GM18508 (cell line): ENCODE data around the gene SPATA9.

Experiments
- ATAC-seq: cut with Tn5 transposase; IDR thresholded peaks from one replicate; pipeline ENCODE4 v1.9.1; 2021; ENCODE audit warnings: moderate number of reproducible peaks; ENCODE audit not compliant: insufficient read depth, unreplicated experiment

The SPATA9 gene

DNA sequence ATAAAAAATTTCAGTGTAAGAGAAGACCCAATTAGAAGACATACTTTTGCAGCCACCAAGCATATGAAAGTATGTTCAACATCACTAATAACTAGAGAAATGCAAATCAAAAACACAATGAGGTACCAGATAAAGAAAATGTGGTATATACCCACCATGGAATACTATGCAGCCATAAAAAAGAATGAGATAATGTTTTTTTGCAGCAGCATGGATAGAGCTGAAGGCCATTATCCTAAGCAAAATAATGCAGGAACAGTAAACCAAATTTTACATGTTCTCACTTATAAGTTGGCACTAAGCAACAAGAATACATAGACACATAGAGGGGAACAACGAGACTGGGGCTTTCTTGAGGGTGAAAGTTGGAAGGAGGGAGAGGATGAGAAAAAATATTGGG is 6.9 kb upstream of the SPATA9 start:
- no peak for ATAC-seq

DNA sequence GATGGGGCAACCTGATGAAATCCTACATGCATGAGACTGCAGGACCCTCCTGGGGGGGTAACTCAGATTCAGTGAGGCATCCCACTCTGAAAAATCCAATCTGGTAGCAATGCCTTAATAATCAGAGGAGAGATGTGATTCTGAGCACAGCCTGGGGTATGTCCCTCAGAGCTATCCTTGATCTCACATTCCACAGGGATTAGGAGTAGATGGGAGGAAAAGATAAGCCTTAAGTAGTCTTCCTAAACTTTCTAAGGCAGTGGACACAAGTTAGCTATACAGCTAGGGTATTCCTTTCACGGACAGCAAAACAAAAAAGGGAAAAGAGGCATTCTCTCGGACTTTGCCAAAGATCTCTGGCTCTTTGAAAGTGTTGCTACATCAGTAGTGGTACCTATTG is 3.9 kb upstream of the SPATA9 start:
- no peak for ATAC-seq

DNA sequence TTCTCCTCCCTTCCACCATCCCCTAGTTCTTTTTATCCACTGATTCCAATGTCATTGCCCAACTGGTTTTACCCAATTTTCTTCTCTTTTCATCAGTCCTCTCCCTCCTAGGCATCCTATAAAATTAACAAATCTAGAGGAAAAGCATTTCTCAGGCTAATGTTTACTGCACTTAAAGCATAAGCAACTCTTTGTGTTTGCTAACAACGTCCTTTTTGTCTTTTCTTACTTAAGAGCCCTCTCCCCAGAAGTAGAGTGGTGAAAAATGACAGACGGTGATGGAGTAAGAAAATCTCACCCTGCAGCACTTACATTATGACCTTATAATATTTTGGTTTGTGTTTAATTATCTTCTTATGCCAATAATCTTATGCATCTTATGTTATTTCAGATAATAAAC is 1.6 kb upstream of the SPATA9 start:
- ATAC-seq = no peak

DNA sequence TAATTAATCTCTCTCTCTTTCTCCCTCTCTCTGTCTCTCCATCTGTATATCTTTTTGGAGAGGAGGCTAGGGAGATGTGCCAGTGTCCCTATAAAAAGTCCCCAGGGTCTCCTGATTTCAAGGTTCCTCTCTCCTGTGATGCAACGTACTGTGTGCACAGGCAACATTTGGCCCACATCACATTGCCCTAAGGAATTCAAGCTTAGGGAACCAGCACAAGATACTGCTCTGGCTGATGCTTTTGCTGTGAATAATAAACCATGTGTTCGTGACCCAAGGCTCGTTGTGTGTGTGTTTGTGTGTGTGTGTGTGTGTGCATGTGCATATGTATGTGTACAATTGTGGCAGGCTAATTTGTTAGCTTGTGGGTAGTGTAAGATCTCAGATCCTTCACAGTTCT is 9.7 kb downstream of the SPATA9 start:
- ATAC-seq = no peak

DNA sequence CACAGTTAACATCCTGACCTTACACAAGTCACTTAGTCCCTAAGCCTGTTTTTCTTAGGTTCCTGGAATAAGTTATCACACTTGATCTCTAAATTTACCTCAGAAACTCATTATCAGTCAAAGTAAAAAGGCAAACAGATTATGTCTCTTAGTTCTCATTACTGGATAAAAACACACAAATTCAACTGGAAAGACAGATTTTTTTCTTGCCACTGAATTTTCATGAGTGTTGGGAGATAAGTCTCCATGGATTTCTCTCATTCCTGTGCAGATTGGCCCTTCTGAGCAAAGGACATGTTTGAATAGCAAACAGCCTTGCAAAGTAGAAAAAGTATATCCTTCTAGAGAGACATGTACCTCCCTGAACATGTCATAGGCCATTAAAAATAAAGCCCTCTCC is 10.2 kb downstream of the SPATA9 start:
- ATAC-seq = no peak

DNA sequence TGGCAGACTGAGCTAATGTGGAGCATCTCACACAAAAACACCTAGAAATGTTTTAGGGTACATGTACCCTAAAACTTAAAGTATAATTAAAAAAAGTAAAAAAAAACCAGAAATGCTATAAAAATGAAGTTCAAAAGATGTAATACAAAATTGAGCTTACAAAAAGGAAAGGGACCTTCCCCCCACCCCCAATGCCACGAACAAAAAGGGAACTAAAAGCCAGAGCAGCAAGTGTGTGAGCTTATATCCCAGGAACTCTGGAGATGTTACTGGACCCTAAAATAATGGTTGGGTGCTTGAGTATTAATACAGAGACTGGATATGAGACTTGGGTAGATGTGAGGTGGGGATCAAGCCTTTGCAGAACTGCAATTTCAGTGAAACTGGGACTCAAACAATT is 11.0 kb downstream of the SPATA9 start:
- no peak for ATAC-seq

DNA sequence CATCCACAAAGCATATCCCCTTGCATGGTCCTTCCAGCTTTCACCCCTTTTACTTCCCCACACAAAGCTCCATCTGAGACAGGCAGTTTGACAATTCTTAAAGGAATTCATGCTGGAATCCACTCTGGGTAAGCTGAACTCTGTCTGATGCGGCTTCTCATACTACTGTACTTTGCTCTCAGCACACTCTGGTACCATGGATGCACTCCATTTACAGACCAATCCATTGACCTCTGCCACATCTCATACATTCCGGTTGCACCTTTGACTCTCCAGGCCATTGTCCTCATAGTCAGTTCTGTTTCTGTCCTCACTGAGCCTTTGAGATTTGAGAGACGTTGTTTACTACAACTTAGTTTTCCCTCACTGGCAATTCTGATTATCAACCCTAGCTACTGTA is 12.2 kb downstream of the SPATA9 start:
- no peak for ATAC-seq

DNA sequence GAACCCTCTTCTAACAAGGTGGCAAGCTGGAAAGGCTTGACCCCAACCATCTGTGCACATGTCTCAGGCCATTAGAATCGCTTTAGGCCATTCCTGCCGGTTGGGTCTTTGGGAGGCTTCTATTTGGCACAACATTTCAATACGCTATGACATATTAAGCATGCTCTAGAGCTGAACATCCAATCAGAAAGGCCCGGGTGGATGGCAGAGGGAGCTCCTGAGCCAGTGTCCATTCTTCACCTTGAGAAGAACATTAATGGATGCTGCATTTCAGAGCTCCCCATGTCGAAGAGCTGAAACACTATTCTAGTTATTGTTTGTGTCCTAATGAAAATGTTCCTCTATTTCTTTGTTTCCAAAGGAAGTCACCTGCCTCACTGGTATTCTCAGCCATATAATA is 12.8 kb downstream of the SPATA9 start:
- ATAC-seq = no peak

DNA sequence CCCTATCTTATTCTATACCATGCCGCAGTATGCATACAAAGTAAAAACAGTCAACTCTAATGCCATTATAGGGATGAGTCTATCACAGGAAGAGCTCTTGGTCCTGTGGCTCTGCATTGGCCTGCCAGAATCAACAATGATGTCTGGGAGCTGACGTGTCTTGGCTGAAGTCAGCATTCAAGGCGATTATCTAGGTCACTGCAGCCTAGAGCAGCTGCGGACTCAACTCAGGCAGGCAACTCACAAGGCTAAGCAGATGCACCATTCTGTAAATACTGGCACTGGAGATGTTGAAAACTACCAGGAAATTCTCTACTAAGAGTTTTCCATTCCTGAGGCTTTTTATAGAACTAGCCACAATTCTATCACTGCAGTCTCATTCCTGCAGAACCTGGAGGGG is 13.3 kb downstream of the SPATA9 start:
- ATAC-seq = no peak

DNA sequence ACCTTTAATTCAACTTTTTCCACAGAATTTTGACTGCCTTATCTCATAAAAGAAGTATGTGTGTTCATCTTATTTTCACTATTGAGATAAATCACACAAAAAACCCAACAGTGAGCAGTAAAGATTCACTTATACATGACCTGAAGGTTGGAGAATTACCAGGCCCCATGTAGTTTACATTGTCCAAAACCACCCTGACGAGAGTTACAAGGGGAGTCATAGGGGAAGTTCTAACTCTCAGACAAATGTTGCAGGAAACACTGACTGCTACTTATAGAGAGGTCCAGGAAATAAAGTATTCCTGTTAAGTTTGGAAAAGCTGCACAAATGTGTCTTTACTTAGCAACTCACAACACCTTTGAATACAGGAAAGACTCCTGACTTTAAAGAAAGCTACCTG is 14.1 kb downstream of the SPATA9 start:
- no peak for ATAC-seq

DNA sequence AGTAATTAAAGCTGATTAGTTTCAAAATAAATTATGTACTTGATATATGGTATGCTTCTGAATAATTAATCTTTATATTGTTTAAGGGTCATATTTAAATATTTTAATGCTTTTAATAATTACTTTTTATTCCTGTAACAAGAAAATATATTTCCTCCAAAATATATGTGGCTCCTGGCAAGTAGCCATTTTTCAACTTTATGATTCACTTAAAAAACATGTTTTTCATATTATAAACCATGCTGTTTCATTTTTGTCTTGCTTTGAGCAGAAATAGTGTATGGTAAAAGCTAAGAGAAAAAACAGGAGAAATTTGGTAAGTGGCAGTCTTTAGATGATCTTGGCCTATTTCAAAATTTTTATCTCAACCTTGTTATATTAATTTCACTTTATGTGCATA is 14.6 kb downstream of the SPATA9 start:
- no peak for ATAC-seq

DNA sequence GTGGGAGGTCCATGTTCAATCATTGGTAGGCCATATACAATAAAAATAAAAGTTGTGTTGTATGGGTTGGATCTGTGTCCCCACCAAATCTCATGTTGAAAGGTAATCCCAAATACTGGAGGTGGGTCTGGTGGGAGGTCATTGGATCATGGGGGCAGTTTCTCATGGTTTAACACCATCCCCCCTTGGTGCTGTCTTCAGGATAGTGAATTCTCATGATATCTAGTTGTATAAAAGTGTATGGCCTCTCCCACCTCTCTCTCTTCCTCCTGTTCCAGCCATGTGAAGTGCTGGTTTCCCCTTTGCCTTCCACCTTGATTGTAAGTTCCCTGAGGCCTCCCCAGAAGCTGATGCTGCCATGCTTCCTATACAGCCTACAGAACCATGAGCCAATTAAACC is 15.1 kb downstream of the SPATA9 start:
- no peak for ATAC-seq

DNA sequence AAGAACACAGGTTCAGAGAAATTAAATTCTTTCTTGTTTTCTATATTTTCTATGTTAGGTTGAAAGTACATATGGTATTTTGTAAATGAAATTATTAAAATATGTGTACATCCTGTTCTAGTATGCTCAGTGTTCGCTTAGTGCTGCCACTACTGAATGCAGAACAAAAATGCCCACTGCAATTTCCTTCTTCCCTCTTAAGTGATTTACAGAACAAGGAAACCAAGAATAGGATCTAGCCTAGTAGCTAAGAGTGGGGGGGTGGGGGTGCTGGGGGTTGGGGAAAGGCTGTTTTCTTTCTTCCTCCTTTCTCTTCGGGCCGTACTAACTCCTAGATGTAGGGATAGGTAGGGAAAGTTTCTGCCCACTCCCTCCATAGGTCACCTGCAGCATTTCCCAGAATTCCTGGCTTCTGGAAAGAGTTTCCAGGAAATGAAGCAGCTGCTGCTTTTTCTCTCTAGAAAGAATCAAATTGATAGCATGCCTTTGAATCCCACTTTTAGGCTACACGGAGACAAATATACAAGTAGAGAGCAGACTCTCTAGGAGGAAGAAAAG is 15.7 kb downstream of the SPATA9 start:
- ATAC-seq = no peak

DNA sequence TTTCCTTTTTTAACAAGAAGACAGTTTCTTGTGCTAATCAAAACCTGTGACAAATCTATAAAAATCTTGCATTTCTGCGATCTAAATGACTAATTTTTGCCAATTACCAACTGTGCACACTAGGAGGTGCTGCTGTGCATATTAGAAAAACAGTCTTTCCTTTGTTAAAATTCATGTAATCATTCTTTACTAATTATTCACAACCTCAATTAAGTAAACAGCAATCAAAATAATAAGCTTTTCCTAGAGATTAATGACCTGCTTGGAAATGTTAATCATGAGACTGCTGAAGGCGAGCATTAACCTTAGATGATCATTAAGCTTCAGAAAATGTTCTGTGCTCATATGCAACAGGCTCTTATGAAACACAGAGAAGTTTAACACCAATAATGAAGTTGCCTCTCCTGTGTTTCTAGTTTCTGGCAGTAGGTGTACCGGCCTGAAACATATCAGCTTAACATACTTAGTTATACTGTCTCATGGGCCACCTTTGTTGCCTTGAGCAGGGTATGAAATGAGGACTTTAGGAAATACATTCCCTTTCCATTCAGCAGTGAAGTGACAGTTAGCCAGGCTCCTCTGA is 18.5 kb downstream of the SPATA9 start:
- no peak for ATAC-seq

DNA sequence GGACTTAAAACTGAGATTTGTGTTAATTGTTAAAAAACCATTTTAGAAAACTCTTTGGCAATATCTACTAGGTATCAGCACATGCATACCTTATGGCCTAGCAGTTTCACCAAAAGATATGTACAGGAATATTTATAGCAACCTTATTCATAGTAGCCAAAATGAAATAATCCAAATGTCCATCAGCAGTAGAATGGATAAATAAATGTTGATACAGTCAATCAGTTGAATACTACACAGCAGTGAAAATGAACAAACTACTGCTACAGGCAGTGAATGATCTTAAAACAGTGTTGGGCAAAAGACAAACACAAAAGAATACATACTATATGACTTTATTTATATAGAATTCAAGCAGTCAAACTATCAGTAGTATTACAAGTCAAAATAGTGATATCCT is 19.8 kb downstream of the SPATA9 start:
- ATAC-seq = no peak

DNA sequence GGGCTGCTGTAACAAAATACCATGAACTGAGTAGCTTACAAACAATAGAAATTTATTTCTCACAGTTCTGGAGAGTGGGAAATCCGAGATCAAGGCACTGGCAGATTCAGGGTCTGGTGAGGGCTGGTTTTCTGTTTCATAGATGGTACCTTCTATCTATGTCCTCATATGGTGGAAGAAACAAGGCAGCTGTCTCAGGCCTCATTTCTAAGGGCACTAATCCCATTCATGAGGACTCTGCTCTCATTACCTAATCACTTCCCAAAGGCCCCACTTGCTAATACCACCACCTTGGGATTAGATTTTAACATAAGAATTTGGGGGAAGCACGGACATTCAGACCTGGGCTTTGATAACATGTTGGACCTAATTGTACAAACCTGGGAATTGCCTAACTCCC is 22.7 kb downstream of the SPATA9 start:
- no peak for ATAC-seq

DNA sequence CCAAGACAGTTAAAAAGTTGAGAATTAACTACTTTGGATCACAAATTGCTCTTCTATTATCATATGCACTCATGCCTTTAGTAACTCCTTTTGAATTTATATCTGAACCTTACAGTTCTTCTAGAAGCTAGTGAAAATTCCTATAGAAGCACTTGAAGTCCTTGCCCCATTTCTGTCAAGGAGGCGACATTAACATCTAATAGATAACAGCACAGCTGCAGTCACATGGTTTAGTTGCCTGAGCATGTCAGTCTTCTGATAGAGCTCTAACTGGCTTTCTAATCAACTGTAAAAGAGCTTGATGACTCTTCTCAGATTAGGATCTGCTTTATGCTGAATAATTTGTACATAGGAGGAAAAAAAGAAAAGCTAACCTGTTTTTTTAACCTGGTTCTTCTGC is 27.2 kb downstream of the SPATA9 start:
- ATAC-seq = no peak

DNA sequence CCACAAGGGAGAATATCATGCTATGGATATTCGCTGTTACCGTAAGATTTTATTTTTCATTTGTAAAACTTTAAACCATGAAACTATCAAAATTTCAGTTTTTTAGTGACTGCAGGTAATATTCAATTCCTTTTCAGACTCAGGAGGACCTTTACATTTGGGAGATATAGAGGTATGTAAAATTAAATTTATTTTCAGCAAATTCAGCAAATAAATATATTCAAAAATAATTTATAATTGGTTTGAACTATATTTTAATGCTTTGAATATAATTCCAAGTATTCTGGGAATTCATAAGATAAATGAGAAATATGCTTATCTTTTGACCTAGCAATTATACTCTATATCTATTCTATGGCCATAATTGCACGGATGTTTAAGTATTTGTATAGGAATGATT is 28.6 kb downstream of the SPATA9 start:
- ATAC-seq = no peak

DNA sequence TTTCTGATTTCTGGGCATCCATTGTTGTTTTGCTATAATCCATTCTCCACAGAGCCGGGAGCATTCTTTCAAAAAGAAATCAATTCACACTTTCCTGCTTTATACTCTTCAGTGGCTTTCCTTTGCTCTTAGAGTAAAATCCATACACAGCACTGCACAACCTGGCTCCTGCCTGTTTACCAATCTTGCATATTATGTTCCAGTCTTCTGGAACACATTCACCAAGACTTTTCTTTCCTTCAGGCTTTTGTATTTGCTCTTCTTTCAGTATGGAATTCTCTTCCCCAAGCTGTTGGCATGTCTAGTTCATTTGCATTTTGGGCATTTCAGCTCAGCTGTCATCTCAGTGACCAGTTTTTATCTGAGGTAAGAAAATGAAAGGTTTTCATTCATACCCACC is 29.9 kb downstream of the SPATA9 start:
- ATAC-seq = no peak

DNA sequence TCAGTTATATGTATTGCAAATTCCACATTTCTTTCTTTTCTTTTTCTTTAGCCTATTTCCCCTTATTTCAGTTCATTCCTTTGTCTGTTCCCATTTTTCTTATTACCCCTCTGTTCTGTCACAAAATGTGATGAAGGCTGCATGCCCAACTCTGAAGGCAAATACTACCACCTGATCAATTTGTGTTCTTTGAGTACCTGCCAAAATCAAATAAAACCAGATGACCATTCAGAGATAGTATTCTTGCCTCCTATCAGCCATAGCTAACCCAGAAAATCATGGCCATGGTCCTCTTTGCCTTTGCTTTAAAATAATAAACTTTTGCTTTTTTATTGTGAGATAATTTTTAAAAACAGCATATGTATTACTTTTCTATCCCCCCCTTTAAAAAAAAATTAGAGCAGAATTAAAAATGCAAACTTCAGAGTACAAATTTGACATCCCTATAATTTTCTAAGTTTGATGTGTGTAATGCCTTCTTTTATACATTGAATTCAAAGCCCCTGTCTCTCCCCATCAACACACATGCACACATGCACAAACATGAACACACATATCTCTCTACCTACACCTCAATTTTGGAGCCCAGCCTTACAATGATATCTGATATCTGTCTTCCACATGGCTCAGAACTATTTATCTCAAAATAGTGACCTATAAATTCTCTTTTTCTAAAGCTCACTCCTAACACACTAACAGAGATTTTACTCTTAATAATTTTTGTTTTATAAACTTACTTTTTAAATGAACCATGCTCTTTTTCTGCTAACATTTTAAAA is 32.8 kb downstream of the SPATA9 start:
- no peak for ATAC-seq

DNA sequence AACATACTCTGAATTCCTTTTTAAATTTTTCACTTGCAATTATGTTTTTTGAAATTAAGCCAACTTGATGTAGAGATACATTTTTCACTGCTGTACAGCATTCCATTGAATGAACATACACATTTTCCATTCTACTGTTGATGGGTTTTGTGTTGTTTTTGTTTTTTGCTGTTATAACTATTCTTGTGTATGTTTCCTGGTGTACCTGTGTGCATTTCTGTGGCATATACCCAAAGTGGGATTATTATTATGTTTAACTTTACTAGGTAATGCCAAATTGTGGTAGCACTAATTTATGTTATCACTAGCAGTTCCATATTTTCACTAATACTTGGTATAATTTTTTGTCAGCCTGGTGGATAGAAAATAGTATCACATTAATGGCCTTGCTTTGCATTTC is 33.5 kb downstream of the SPATA9 start:
- no peak for ATAC-seq
